ENCODE results near the gene RGMB.

RGMB gene

GRCh38 chr5:98768160-98768959 lies 5.1 kb upstream of the RGMB start:
- peak; percentile 91 for DNase-seq (ENCODE audit: low read depth)

- no peak for DNase-seq (ENCODE audit: low read depth)
Measured at GRCh38 chr5:98768960-98769209, 4.6 kb upstream of the RGMB start.

- peak; percentile 89 for DNase-seq (ENCODE audit: low read depth)
Measured at GRCh38 chr5:98769210-98769958, 4.1 kb upstream of the RGMB start.

GRCh38 chr5:98769959-98770208 lies 3.6 kb upstream of the RGMB start:
- DNase-seq (ENCODE audit: low read depth) = peak; percentile 47

- peak; percentile 72 for DNase-seq (ENCODE audit: low read depth)
Measured at GRCh38 chr5:98770209-98770910, 3.1 kb upstream of the RGMB start.

- DNase-seq (ENCODE audit: low read depth) = no peak
Measured at GRCh38 chr5:98770911-98771322, 2.5 kb upstream of the RGMB start.

GRCh38 chr5:98771382-98772109 lies 1.9 kb upstream of the RGMB start:
- peak; percentile 96 for DNase-seq (ENCODE audit: low read depth)

- peak; percentile 96 for DNase-seq (ENCODE audit: low read depth)
Measured at GRCh38 chr5:98772415-98773213, 849 bp upstream of the RGMB start.

GRCh38 chr5:98773214-98773463 lies 324 bp upstream of the RGMB start:
- DNase-seq (ENCODE audit: low read depth) = peak; percentile 99

GRCh38 chr5:98774192-98775033 lies 950 bp downstream of the RGMB start:
- DNase-seq (ENCODE audit: low read depth) = peak; percentile 60

GRCh38 chr5:98775246-98776065 lies 2.0 kb downstream of the RGMB start:
- DNase-seq (ENCODE audit: low read depth) = peak; percentile 41

- peak; percentile 90 for DNase-seq (ENCODE audit: low read depth)
Measured at GRCh38 chr5:98776066-98776705, 2.7 kb downstream of the RGMB start.

GRCh38 chr5:98777295-98777694 lies 3.8 kb downstream of the RGMB start:
- peak; percentile 60 for DNase-seq (ENCODE audit: low read depth)

GRCh38 chr5:98779264-98779877 lies 5.9 kb downstream of the RGMB start:
- peak; percentile 50 for DNase-seq (ENCODE audit: low read depth)

GRCh38 chr5:98780390-98780789 lies 6.9 kb downstream of the RGMB start:
- peak; percentile 84 for DNase-seq (ENCODE audit: low read depth)

- DNase-seq (ENCODE audit: low read depth) = peak; percentile 19
Measured at GRCh38 chr5:98781520-98781919, 8.1 kb downstream of the RGMB start.

- peak; percentile 52 for DNase-seq (ENCODE audit: low read depth)
Measured at GRCh38 chr5:98781964-98782363, 8.5 kb downstream of the RGMB start.

GRCh38 chr5:98783051-98783649 lies 9.7 kb downstream of the RGMB start:
- DNase-seq (ENCODE audit: low read depth) = peak; percentile 45

GRCh38 chr5:98784411-98784810 lies 10.9 kb downstream of the RGMB start:
- no peak for DNase-seq (ENCODE audit: low read depth)
